C4-2B (cell line): Measurements from ENCODE around the gene AFDN.

Experiments used
- ZFX ChIP-seq: fragments of 450-650 bp; IDR thresholded peaks from 2 replicates; pipeline ENCODE4 v1.6.1; 2017
- TF ChIP-seq, protein P1 (sequence below): fragments of 450-650 bp; conservative IDR thresholded peaks from 2 replicates; pipeline ENCODE4 v1.5.1; 2017; ENCODE audit warnings: mild to moderate bottlenecking

- TF ChIP-seq, protein P1, sequence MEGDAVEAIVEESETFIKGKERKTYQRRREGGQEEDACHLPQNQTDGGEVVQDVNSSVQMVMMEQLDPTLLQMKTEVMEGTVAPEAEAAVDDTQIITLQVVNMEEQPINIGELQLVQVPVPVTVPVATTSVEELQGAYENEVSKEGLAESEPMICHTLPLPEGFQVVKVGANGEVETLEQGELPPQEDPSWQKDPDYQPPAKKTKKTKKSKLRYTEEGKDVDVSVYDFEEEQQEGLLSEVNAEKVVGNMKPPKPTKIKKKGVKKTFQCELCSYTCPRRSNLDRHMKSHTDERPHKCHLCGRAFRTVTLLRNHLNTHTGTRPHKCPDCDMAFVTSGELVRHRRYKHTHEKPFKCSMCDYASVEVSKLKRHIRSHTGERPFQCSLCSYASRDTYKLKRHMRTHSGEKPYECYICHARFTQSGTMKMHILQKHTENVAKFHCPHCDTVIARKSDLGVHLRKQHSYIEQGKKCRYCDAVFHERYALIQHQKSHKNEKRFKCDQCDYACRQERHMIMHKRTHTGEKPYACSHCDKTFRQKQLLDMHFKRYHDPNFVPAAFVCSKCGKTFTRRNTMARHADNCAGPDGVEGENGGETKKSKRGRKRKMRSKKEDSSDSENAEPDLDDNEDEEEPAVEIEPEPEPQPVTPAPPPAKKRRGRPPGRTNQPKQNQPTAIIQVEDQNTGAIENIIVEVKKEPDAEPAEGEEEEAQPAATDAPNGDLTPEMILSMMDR, result no peak
- no peak for TF ChIP-seq ZFX
These were observed 177.3 kb downstream of the AFDN start for GRCh38 chr6:168004023-168004422.
